ENCODE data around the gene GNMT. TPM values are rescaled to one million over a fixed set of nuclear protein-coding genes. Genes with fewer than 3 reads are reported as not detected.
A peak's percentile ranks its signal among the peaks of the same experiment; 100 is the strongest.

GNMT gene
- total and polyA plus RNA-seq, 2 donors (not counting 1 experiment from before 2014, with no cell fraction given): 2.0 to 5.9 TPM

DNA sequence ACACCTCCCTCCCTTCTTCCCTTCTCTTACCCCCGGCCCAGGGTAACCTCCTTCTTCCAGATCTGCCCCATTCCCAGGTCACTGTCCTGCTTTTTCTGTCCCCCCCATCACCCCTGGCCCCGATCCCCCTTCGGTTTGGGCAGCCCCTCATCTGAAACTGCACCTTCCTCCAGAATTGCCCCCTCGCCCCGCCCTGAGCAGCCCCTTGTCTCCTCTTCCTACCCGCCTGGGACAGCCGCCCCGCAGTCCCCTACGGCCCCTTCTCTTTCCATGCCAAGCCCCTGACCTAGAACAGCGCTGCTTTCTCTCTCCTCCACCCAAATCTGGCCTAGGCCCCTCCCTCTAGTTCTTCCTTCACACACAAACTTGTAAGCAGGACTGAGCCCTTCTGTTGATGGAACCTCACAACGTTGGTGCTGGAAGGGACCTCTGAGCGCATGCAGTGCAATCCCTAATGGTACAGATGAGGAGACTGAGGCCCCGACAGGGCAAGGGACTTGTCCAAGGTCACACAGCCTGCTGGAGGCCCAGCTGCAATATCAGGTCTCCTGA lies 24.4 kb downstream of the GNMT start:
- H3K4me3 ChIP-seq (ENCODE audit: control extremely low read depth in 1 of 5, extremely low read depth in 1 of 5, insufficient read depth in 1 of 5, low read depth in 2 of 5, low read length in 4 of 5): peak overlapping the region; percentile 25 to 96 (median 91)
- peak overlapping the region; percentile 88 for H2AFZ ChIP-seq (ENCODE audit: insufficient read depth, low read depth, low read length, poor library complexity, severe bottlenecking)
- H3K4me1 ChIP-seq (ENCODE audit: control insufficient read depth in 2 of 2, insufficient read depth in 2 of 2, low read length in 2 of 2): peaks cover 12 to 22% of the 10 kb centered on the region in 2 donors
- H3K79me2 ChIP-seq (ENCODE audit: control insufficient read depth, insufficient read depth, low read length): peaks cover 62% of the 10 kb centered on the region
- ATAC-seq (ENCODE audit: low read depth) (no peak), DNase-seq (peak; percentile 40)
- H3K27me3 Mint-ChIP-seq: no peaks in the 10 kb centered on the region
- TF ChIP-seq EZH2 (IDR thresholded peaks at IDR 0.05; ENCODE audit: borderline replicate concordance, insufficient read depth, low read depth, low read length, poor library complexity, severe bottlenecking): no peak
- TF ChIP-seq, protein P1, sequence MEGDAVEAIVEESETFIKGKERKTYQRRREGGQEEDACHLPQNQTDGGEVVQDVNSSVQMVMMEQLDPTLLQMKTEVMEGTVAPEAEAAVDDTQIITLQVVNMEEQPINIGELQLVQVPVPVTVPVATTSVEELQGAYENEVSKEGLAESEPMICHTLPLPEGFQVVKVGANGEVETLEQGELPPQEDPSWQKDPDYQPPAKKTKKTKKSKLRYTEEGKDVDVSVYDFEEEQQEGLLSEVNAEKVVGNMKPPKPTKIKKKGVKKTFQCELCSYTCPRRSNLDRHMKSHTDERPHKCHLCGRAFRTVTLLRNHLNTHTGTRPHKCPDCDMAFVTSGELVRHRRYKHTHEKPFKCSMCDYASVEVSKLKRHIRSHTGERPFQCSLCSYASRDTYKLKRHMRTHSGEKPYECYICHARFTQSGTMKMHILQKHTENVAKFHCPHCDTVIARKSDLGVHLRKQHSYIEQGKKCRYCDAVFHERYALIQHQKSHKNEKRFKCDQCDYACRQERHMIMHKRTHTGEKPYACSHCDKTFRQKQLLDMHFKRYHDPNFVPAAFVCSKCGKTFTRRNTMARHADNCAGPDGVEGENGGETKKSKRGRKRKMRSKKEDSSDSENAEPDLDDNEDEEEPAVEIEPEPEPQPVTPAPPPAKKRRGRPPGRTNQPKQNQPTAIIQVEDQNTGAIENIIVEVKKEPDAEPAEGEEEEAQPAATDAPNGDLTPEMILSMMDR (IDR thresholded peaks at IDR 0.05): no peak
- peak overlapping the region; percentile 79 for H3K4me2 ChIP-seq (replicated peaks; ENCODE audit: low read depth, low read length, poor library complexity, severe bottlenecking)
- H3K27ac ChIP-seq (ENCODE audit: low read length in 2 of 2): peak overlapping the region; percentile 46 to 82
- no peaks in the 10 kb centered on the region for H3K27me3 ChIP-seq (replicated peaks in 1 of 4; ENCODE audit: control extremely low read depth in 1 of 4, control insufficient read depth in 3 of 4, insufficient read depth in 4 of 4, low read length in 3 of 4)
- no peaks in the 10 kb centered on the region for H4K20me1 ChIP-seq (ENCODE audit: control insufficient read depth, insufficient read depth, low read length, poor library complexity, severe bottlenecking)
- no peaks in the 10 kb centered on the region for H3K9me3 ChIP-seq (ENCODE audit: control extremely low read depth in 1 of 3, control insufficient read depth in 2 of 3, insufficient read depth in 1 of 3, low read length in 2 of 3)
- peak overlapping the region; percentile 93 for H3K9ac ChIP-seq (ENCODE audit: low read length)
- intact Hi-C loops (cut with micrococcal nuclease): loop anchor here (1.0 kb wide), 3 partner anchors 29 to 186 kb away; partner anchors contain the start of genes CNPY3, KLHDC3 and SRF
- peak overlapping the region; percentile 89 for H3K4me3 Mint-ChIP-seq
- no peaks in the 10 kb centered on the region for H3K9me3 Mint-ChIP-seq (ENCODE audit: insufficient read depth)
- H3K36me3 ChIP-seq (replicated peaks in 1 of 2; ENCODE audit: control extremely low read depth in 1 of 2, control insufficient read depth in 1 of 2, extremely low read depth in 1 of 2, insufficient read depth in 2 of 2, low read length in 1 of 2): peaks cover 0 to 19% of the 10 kb centered on the region in 2 experiments
- 12% methylated on average over 13 of the region's 13 CpGs for WGBS (ENCODE audit: insufficient coverage)
- ChIA-PET POLR2A (interaction anchor here (0.9 to 2.2 kb wide), 6 partner anchors 14 to 189 kb away, joined by 3 to 36 read pairs (median 3); partner anchors contain the start of genes CNPY3, KLHDC3, MEA1 and RPL7L1), CTCF (interaction anchor here (0.6 to 1.8 kb wide), 4 partner anchors 52 to 357 kb away, joined by 3 to 8 read pairs (median 4); partner anchors contain the start of gene CNPY3)
- H3K4me1 Mint-ChIP-seq: peaks cover 42% of the 10 kb centered on the region
- peak overlapping the region; percentile 82 for H3K27ac Mint-ChIP-seq
